Measurements from ENCODE around the gene RABEP2.
"Not testable (repeated sequence)": the region's sequence is repeated elsewhere in the genome, so short reads cannot be mapped to it uniquely, and the experiment has no call there.

RABEP2 gene

DNA sequence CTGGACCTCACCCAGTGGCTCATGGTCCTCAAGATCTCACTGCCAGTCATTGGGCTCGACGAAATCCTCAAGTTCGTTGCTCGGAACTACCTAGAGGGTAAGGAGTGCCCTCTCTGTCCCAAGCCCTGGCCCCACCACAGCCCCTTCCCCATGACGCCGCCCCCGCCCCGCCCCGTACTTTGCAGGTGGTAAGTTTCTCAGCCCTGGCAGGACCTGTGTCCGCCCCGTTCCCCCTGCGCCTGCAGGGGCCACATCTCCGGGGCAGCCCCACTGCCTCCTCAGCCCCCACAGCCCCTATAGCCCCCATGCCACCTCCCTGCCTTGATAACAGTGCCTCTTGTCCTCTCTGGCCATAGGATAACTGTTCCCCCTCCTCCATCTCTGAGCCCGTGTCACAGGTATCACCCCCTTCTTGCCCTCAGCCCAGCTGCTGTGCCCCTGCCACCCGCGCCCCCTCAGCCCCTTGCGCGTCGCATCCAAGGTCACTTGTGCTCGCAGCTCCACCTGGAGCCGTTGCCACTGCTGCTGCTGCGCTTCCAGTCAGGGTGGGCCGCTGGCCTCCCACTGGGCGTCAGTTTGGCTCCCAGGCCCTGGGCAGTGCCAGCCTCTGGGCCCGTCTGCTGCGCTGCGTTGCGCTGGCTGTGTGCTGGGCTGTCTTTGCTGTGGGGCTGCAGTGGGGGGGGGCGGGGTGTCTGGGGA is 21.5 kb downstream of the RABEP2 start:
- no peak for DNase-seq

DNA sequence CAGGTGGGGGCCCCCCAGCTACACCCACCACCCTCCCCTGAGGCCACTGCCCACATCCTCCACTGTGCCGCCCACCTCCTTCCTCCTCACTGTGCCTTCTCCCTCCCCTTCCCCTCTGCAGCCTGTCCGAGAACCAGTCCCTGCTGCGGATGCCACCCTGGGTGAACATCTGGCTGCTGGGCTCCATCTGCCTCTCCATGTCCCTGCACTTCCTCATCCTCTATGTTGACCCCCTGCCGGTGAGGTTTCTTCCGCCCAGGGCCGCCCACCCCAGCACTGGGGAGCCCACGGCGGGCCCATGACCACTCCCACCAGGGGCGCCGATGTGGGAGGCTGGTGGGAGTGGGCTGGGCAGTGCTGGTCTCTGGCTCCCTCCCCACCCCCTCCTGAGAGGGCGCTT is 22.1 kb downstream of the RABEP2 start:
- no peak for DNase-seq

DNA sequence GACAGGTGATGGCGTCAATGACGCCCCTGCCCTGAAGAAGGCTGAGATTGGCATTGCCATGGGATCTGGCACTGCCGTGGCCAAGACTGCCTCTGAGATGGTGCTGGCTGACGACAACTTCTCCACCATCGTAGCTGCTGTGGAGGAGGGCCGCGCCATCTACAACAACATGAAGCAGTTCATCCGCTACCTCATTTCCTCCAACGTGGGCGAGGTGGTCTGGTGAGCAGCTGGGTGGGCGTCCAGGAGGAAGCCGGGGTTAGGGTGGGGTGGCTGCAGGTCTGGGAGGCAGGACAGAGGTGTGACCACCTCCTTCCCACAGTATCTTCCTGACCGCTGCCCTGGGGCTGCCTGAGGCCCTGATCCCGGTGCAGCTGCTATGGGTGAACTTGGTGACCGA is 23.2 kb downstream of the RABEP2 start:
- DNase-seq: no peak

DNA sequence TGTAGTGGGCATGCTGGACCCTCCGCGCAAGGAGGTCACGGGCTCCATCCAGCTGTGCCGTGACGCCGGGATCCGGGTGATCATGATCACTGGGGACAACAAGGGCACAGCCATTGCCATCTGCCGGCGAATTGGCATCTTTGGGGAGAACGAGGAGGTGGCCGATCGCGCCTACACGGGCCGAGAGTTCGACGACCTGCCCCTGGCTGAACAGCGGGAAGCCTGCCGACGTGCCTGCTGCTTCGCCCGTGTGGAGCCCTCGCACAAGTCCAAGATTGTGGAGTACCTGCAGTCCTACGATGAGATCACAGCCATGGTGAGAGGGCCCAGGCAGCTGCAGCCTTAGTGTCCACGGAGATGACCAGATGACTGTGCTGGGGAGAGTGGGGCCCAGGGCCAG is 24.4 kb downstream of the RABEP2 start:
- DNase-seq: no peak

DNA sequence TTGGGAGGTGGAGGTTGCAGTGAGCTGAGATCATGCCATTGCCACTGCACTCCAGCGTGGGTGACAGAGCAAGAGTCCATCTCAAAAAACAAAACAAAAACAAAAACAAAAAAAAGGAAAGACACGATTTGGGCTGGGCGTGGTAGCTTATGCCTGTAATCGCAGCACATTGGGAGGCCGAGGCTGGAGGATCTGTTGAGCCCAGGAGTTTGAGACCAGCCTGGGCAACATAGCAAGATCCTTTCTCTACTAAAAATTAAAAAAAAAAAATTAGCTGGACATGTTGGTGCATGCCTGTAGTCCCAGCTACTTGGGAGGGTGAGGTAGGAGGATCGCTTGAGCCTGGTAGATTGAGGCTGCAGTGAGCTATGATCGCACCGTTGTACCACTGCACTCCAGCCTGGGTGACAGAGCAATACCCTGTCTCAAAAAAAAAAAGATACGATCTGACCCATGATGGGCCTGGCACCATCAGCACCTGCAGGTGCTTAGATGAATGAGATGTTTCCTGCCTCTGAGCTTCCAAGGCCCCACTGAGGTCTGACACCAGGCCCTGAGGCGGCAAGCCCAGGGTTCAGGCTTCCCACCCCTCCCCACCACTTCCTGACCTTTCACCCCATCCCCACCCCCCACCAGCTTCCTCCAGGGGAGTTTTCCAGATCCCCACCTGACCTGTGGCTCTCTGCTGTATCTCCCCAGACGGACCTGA is 25.0 kb downstream of the RABEP2 start:
- DNase-seq: no peak

DNA sequence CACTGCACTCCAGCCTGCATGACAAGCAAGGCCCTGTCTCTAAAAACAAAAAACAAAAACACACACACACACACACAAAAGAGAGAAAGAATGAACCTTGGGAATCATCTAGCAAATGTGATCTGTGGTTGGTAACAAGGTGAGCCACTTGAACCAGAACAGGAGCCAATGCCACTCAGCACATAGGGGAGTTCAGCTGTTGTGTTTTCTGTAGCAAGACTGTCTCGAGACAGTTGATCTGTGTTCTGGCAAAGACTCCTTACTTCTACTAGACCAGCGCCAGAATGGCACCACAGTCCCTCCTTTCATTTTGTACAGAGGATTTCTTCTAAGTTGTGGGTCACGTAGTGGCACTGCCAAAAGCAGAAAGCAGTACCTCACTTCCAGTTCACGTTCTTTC is 26.1 kb downstream of the RABEP2 start:
- no peak for DNase-seq

DNA sequence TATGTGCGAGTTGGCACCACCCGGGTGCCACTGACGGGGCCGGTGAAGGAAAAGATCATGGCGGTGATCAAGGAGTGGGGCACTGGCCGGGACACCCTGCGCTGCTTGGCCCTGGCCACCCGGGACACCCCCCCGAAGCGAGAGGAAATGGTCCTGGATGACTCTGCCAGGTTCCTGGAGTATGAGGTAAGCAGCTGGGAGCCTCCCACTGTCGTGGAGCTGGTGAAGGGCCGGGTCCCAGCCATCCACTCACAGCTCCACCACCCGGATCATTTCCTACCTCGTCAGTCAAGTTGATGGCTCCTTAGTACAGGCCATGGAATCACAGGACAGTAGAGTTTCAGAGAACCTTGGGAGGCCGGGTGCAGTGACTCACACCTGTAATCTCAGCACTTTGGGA is 26.8 kb downstream of the RABEP2 start:
- DNase-seq: no peak

DNA sequence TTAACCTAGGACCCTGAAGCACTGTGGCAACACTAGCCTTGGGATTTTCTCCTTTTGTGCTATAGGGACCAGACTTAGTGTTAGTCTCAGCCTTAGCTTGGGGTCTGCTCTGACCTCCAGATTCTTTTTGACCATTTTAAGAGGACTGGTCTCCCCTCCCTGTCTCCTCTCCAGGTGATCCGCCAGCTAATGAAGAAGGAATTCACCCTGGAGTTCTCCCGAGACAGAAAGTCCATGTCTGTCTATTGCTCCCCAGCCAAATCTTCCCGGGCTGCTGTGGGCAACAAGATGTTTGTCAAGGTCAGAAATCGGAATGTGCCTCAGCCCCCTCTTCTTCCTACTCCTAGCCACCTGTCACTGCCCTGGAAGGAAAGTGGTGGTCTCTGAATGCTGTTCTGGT is 27.2 kb downstream of the RABEP2 start:
- DNase-seq: no peak

DNA sequence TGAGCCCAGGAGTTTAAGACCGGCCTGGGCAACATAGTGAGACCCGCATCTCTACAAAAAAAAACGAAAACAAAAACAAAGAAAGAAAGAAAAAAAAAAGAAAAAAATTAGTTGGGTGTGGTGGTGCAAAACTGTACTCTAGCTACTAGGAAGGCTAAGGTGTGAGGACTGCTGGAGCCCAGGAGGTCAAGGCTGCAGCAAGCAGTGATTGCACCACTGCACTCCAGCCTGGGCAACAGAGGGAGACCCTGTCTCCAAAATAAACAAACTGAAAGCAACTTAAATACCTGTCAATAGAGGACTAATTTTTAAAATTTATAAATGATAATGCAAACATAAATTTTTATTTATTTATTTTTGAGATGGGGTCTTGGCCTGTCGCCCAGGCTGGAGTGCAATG is 29.4 kb downstream of the RABEP2 start:
- DNase-seq: no peak

DNA sequence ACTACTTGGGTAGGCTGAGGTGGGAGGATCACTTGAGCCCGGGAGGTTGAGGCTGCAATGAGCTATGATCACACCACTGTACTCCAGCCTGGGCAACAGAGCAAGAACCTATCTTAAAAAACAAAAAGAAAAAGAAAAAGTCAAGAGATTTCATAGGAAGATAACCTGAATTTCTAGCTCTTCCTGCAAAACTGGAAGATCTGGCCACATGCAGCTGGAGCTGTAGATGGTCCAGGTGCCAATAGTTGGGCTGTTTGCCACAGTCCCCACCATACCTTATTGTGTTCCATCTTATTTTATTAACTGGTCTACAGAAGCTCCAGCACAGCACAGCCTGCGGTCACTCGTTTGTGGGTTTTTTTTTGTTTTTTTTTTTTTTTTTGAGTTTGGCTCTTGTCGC is 31.7 kb downstream of the RABEP2 start:
- DNase-seq: no peak

DNA sequence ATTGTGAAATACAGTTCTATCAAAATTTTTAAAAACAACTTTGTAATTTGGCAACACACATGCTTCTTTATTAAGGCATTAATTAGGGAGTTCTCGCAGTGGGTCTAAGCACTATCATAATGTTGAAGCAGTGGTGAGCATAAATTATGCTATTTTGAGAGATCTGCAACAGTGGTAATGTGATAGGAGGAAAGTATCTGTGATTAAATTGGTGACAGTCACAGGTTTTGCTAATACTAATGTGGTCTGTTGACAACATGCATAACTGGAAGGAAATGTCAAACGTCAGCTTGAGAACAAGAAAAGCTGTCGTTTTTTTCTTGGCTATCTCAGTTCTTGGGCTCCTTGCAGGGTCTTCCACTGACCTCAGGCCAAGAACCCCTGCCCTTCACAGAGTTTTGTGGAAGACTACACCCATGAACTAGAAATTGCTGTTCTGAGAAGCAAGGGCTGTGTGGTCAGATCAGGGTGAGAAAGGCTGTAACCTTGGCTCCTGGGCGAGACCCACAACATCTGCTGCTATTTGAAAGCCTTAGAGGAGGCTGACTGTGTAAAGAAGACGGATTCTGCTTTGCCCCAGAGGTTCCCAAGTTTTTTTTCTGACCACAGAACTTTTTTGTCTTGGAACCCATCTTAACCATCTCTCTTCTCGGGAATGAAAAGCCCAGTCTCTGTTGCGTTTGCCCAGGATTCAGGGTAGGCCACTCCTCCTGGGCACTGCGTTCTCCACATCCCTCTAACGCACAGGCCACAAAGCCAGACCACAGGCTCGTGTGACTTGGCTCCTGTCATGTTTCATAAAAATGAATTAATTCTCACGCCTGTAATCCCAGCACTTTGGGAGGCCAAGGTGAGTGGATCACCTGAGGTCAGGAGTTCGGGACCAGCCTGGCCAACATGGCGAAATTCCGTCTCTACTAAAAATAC is 32.8 kb downstream of the RABEP2 start:
- no peak for DNase-seq

DNA sequence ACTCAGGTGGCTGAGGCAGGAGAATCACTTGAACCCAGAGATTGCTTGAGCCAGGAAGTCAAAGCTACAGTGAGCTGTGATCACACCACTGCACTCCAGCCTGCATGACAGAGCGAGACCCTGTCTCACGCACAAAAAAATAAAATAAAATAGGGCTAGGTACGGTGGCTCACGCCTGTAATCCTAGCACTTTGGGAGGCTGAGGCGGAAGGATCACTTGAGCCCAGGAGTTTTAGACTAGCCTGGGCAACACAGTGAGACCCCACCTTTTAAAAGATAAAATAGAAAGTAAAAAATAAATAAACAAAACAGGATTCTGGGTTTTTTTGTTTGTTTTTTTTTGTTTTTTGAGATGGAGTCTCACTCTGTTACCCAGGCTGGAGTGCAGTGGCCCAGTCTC is 34.7 kb downstream of the RABEP2 start:
- not testable (repeated sequence) for DNase-seq

DNA sequence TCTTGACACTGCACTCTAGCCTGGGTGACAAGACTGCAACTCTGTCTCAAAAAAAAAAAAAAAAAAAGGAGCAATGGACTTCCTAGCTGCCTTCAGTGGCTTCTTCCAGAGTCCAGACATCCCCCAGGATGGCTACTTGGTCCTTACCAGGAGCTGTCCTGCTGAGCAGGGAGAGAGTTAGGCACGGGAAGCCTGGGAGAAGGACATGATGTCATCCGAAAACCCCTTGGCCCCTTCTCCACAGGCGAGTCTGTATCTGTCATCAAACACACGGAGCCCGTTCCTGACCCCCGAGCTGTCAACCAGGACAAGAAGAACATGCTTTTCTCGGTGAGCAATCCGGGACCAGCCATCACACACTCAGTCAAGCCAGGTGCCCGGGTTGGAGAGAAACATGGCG is 38.1 kb downstream of the RABEP2 start:
- no peak for DNase-seq

DNA sequence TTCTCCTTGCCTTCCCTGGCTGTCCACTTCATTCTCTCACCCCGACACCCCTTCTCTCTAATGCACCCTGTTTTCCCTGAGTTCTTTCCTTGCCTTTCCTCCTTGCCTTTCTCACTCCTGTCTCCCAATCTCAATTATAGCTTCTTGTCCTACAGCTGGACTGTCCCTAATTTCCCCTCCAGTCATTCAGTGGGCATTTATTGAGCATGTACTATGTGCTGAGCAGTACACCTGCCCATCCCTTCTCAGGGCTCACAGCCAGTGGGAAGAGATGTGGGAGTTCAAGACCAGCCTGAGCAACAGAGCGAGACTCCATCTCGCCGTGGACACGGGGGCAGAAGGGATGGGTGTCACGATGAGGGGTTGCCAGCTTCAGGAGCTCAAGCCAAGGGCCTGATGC is 41.0 kb downstream of the RABEP2 start:
- DNase-seq: no peak

DNA sequence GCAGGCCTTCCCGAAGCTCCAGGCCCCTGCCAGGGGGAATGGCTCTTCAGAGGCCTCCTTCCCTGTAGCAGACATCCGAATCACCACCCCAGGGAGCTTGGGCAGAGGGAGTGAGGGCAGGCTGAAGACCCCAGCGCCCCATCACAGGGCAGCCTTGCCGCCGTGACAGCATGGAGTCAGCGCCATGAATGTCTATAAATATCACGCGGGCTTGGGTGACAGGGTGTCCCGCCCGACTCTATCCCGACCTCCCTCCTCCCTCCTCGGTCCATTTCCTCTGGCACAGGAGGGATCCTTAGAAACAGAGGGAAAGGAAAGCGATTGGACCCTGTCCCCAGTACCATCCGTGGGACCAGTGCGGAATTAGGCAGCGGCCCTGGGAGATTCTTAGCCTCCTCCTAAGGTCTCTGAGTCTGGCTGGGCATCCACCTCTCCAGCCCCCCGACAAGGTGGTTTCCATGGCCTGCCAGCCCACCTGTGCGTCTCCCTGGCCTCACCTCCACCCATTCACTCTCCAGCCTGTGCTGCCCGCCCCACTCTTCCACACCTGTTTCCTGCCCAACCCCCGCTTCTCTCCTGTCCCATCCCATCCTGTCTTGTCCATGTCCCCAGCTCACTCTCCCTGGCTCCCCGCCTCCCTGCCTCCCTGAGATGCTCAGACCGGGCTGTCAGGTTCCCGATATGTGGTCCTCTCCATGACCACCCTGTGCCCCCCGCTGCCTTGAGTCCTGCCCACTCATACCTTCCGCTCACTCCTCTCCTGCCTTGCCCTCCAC is 41.6 kb downstream of the RABEP2 start:
- DNase-seq: no peak

DNA sequence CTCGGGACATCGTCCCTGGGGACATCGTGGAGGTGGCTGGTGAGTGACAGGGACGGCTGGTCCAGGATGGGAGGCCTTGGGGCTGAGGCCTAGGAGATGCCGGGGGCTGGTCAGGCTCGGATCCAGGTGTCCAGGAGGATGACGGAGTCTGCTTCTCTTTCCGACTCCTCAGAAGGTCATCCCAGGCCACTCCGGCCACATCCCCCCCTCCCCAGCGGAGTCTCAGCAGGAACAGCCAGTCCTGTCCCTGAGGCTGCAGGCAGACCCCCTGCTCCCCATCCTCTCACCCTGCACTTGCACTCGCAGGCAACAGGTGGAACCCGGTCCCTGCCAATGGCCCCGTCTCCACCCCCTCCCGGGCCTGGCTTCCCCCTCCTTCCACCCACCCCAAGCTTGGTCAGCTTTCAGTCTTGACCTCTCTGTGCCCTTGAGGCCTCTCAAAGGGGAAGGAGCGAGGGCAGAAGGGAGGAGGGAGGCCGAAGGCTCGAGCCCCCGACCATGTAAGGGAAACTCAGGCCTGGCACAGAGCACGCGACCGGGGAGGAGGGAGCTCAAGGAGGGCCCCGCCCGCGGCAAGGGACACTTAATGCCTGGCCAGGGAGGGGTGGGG is 42.4 kb downstream of the RABEP2 start:
- no peak for DNase-seq

DNA sequence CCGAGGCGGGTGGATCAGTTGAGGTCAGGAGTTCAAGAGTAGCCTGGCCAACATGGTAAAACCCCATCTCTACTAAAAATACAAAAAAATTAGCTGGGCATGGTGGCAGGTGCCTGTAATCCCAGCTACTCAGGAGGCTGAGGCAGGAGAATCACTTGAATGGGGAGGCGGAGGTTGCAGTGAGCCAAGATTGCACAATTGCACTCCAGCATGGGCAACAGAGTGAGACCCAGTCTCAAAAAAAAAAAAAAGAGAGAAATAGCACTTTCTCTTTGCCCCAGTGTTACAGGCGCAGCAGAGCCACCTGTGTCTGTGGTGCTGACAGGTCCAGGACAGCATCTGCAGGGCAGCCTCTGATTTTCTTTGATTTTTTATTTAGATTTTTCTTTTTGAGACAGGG is 43.5 kb downstream of the RABEP2 start:
- DNase-seq: not testable (repeated sequence)

DNA sequence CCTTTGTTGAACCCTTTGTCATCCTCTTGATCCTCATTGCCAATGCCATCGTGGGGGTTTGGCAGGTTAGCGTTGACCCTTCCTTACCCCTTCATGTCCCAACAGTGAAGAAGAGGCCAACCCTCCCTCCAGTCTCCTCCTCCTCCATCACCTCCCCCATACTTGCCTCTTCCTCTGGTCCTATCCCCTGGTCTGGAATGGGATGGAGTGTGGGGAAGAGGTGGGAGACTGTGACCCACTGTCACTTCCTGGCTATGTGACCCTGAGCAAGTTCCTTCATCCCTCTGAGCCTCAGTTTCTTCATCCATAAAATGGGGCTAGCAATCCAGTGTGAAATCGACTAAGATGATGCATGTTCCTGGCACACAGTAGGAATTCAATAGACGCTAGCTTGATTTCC is 44.1 kb downstream of the RABEP2 start:
- no peak for DNase-seq

DNA sequence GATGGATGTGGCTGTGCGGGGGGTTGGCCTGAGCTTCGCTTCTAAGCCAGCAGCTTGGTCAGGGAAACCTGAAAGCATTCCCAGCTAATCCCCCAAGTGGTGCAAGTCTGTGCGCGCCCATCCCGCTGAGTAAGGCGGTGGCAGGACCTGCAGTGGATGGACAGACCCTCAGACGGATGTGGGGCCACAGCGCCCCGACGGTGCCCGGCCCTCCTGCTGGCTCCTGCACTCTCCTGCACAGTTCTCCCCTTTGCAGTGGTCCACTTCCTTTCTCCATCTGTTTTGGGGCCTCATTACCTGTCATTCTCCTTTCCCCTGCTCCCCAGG is 44.5 kb downstream of the RABEP2 start:
- DNase-seq: no peak

DNA sequence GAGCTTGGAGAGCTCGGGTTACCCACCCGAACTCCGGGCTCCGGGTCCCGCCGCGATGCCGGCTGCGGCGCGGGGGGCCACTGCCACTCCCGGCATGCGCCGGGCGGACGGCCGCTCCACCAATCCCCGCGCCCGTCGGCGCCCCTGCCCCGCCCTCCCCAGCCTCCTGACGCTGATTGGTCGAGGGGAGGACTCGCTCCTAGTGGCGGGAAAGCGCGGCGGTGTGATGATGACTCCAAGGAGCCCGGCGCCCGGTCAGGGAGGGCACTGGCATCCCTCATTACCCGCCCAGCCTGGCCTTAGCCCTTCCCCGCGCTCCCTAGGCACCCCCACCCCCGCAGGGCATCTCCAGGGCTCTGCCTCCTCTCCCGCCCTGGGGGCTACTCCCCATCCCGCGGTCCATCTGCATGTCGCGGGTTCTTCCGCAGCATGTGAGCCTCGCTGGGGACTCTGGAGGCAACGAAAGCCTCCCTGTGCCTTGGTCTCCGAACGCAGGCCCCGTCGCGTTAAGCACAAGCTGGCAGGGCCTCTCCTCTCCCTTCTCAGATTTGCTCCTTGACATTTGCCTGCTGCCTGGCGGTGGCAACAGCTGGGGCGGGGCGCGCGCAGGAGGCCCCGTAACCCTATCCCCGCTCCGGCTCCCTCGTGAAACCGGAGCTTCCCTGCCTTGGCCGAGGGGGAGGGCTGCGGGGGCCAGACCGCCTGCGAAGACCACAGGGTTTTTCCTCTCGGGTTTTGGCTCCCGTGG is 45.0 kb downstream of the RABEP2 start:
- DNase-seq: peak; percentile 95

DNA sequence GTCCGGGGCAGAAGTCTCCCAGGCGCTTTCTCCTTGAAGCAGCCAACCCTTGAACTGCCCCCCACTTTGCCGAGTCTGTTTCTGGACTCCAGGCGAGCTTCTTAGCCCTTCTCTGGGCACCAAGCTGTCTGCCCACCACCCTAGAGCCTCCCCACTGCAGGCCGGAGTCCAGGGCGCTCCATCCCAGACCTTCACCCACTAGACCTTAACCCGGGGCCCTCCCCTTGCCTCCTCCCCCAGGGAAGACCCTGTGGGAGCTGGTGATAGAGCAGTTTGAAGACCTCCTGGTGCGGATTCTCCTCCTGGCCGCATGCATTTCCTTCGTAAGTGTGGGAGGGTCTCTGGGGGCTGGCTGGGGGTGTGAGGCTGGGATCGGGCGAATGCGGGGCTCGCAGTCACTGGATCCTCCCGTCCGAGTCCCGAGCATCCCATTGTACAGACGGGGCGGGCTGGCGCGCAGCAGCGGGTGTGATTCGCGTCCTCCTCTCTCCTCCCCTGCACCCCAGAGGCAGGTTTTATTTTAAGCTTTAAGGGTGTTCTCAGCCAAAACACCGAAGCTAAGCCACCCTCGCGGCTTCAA is 45.7 kb downstream of the RABEP2 start:
- DNase-seq: no peak
